Right lobe of liver (tissue), 6 donors: ENCODE results near the gene TCN2. TPM values are rescaled to one million over a fixed set of nuclear protein-coding genes. Genes with fewer than 3 reads are reported as not detected.
A peak's percentile ranks its signal among the peaks of the same experiment; 100 is the strongest.
"Not testable (repeated sequence)": the region's sequence is repeated elsewhere in the genome, so short reads cannot be mapped to it uniquely, and the experiment has no call there.

Experiments
- ATAC-seq, 4 donors: fragments of 200-7000 bp; cut with Tn5 transposase; one replicate each; pipeline ENCODE4 v1.9.1; 2020; ENCODE audit warnings: mild to moderate bottlenecking in 4 of 4, moderate library complexity in 4 of 4
- DNase-seq, 3 donors: peaks; one replicate each; pipeline ENCODE4 v3.0.0-alpha.2; 2020
- H3K27ac ChIP-seq, 3 donors: fragments of 200-600 bp; one replicate each; pipeline ENCODE4 v1.8.0; 2022
- H3K27me3 ChIP-seq, 2 donors: fragments of 200-600 bp; one replicate each; pipeline ENCODE4 v1.8.0; 2022
- H3K36me3 ChIP-seq, 4 donors: fragments of 200-600 bp; sonication (generic) in 1 of 4; one replicate each; pipeline versions ENCODE4 v1.5.1 to v1.8.0; 2017 to 2022; ENCODE audit warnings: control low read depth in 1 of 4
- H3K4me1 ChIP-seq, 4 donors: fragments of 200-600 bp; sonication (generic) in 1 of 4; one replicate each; pipeline versions ENCODE4 v1.5.1 to v1.8.0; 2017 to 2022; ENCODE audit warnings: control low read depth in 1 of 4
- H3K4me3 ChIP-seq, 3 donors: fragments of 200-600 bp; one replicate each; pipeline ENCODE4 v1.8.0; 2022
- H3K9me3 ChIP-seq, 4 donors: fragments of 200-600 bp; sonication (generic) in 1 of 4; one replicate each; pipeline versions ENCODE4 v1.5.1 to v1.8.0; 2017 to 2022; ENCODE audit warnings: control low read depth in 1 of 4
- POLR2A ChIP-seq: fragments of 450-650 bp; IDR thresholded peaks from one replicate; pipeline ENCODE4 v1.6.1; 2017; ENCODE audit warnings: antibody characterized with exemption, mild to moderate bottlenecking
- WGBS: methylation state at CpG from one replicate; pipeline ENCODE4 v1.1.6; 2018; ENCODE audit warnings: low coverage, low lambda C conversion rate; ENCODE audit not compliant: insufficient coverage; ENCODE audit errors: missing lambda C conversion rate; 5-methylcytosine and 5-hydroxymethylcytosine counted together
- intact Hi-C, 2 donors: fragments of 100-400 bp; cut with DNase I; formaldehyde crosslinking; loops; one replicate each; pipeline versions ENCODE4 v1.11.2 to v1.14.1; 2022
- total RNA-seq, 6 experiments: library from RNA; depleted of rRNA in 2 of 6; stranded (reverse); fragments of >200 nt in 2 of 6; fragmentation: NEBNext Ultra II Directional in 3 of 6; extraction: Animal tissue kit (Norgen Biotek cat#: 25700) in 3 of 6; gene quantifications; one replicate each; pipeline versions ENCODE4 v1.1.0 to v1.2.4, GENCODE V29; 2016 to 2023
- TF ChIP-seq, protein P1 (sequence below), 4 donors: fragments of 200-600 bp in 3 of 4; fragments of 450-650 bp in 1 of 4; IDR thresholded peaks; one replicate each; pipeline versions ENCODE4 v1.5.1 to v1.8.0; 2016 to 2022; ENCODE audit warnings: antibody characterized with exemption in 4 of 4, mild to moderate bottlenecking in 2 of 4
- donor health status: DM: no; HTN: yes; CAD: no.
- donor health status: DM: no; HTN: no; CAD: no.
- donor health status: DM: no; HTN: no; CAD: no.
- donor health status: DM: no; HTN: yes; CAD: no.
- donor health status: DM: no; HTN: yes; CAD: no.

TCN2 gene
- total RNA-seq, 6 experiments from 2014 or later = 8.9 to 14.6 (median 12.8) TPM

DNA sequence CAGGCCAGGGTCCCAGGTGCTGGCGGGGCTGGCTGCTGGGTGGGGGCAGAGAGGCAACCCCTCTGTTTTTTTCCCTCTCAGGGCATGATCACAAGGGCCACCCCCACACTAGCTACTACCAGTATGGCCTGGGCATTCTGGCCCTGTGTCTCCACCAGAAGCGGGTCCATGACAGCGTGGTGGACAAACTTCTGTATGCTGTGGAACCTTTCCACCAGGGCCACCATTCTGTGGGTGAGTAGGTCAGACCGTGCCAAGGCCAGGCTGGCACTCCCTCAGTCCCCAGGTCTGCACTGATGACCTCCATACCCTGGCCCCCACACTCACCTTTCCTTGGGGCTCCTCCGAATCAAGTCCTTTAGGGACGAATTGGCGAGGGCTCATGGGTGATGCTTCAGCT, 7.3 kb downstream of the TCN2 start:
- ATAC-seq (no peak), DNase-seq (no peak)
- no peak for TF ChIP-seq POLR2A
- TF ChIP-seq, protein P1, sequence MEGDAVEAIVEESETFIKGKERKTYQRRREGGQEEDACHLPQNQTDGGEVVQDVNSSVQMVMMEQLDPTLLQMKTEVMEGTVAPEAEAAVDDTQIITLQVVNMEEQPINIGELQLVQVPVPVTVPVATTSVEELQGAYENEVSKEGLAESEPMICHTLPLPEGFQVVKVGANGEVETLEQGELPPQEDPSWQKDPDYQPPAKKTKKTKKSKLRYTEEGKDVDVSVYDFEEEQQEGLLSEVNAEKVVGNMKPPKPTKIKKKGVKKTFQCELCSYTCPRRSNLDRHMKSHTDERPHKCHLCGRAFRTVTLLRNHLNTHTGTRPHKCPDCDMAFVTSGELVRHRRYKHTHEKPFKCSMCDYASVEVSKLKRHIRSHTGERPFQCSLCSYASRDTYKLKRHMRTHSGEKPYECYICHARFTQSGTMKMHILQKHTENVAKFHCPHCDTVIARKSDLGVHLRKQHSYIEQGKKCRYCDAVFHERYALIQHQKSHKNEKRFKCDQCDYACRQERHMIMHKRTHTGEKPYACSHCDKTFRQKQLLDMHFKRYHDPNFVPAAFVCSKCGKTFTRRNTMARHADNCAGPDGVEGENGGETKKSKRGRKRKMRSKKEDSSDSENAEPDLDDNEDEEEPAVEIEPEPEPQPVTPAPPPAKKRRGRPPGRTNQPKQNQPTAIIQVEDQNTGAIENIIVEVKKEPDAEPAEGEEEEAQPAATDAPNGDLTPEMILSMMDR (IDR thresholded peaks at IDR 0.05) = no peak
- H3K9me3 ChIP-seq = no peaks in the 10 kb centered on the region
- H3K27ac ChIP-seq = no peak overlapping the region
- intact Hi-C loops = no loop called here
- no peaks in the 10 kb centered on the region for H3K4me1 ChIP-seq
- H3K36me3 ChIP-seq = peaks cover 0 to 3% (median 0%) of the 10 kb centered on the region in 4 donors
- no peak overlapping the region for H3K4me3 ChIP-seq
- H3K27me3 ChIP-seq = no peaks in the 10 kb centered on the region
- no CpG with 5 or more reads among the region's 7 CpGs for WGBS

DNA sequence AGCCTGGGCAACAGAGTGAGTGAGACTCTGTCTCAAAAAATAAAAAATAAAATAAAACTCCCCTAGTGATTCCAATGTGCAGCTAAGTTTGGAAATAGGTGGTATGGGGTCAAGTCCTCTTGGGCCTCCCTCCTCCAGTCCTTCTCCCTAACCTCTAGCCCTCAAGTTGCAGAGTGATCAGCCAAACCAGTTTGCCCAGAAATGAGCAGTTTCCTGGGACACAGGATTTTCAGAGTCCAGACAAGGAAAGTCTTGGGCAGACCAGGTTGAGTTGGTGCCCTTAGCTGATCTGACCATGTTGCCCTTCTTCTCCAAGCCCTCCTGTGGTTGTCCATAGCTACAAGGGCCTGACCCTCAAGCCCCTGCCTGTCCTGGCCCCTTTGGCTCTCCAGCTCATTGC, 7.9 kb downstream of the TCN2 start:
- Histone ChIP-seq H3K4me3 (no peak overlapping the region), H3K27me3 (no peaks in the 10 kb centered on the region), H3K27ac (no peak overlapping the region), H3K36me3 (peaks cover 0 to 3% (median 0%) of the 10 kb centered on the region in 4 donors), H3K4me1 (no peaks in the 10 kb centered on the region), H3K9me3 (no peaks in the 10 kb centered on the region)
- intact Hi-C loops = no loop called here
- TF ChIP-seq, protein P1 (IDR thresholded peaks at IDR 0.05) = no peak
- TF ChIP-seq POLR2A = no peak
- no peak for ATAC-seq
- no peak for DNase-seq

DNA sequence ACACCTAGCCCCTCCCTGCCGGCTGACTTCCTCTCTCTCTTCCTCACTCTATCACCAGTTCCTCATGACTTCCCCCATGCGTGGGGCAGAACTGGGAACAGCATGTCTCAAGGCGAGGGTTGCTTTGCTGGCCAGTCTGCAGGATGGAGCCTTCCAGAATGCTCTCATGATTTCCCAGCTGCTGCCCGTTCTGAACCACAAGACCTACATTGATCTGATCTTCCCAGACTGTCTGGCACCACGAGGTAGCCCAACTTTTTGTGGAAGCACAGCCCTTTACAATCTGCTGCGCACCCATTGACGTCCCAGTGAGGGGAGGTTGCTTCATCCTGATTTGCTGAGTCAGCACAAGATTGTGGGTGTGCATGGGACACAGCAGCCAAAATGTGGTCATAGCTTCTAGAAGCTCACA, 8.6 kb downstream of the TCN2 start:
- H3K27ac ChIP-seq = no peak overlapping the region
- H3K36me3 ChIP-seq = peaks cover 0 to 3% (median 0%) of the 10 kb centered on the region in 4 donors
- no peak overlapping the region for H3K4me3 ChIP-seq
- H3K4me1 ChIP-seq = no peaks in the 10 kb centered on the region
- no peak for DNase-seq
- no peaks in the 10 kb centered on the region for H3K27me3 ChIP-seq
- WGBS = 86% methylated on average over 4 of the region's 7 CpGs
- ATAC-seq = peak in 2 of 4 donors; percentile 24 to 37
- no peaks in the 10 kb centered on the region for H3K9me3 ChIP-seq
- intact Hi-C loops = no loop called here
- TF ChIP-seq, protein P1 (IDR thresholded peaks at IDR 0.05) = no peak
- no peak for TF ChIP-seq POLR2A

DNA sequence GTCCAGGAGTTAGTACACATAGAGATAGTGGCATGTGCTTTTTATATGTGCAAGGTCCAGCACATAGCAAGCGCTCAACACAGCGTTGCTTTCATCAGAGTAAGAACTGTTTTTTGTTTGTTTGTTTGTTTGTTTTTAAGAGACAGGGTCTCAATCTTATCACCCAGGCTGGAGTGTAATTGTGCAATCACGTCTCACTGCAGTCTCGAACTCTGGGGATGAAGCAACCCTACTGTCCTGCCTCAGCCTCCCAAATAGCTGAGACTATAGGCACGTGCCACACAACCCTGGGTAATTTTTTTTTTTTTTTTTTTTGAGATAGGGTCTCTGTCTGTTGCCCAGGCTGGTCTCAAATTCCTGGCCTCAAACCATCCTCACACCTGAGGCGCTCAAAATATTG, 10.8 kb downstream of the TCN2 start:
- no peaks in the 10 kb centered on the region for H3K27me3 ChIP-seq
- ATAC-seq = no peak
- H3K36me3 ChIP-seq = no peaks in the 10 kb centered on the region

DNA sequence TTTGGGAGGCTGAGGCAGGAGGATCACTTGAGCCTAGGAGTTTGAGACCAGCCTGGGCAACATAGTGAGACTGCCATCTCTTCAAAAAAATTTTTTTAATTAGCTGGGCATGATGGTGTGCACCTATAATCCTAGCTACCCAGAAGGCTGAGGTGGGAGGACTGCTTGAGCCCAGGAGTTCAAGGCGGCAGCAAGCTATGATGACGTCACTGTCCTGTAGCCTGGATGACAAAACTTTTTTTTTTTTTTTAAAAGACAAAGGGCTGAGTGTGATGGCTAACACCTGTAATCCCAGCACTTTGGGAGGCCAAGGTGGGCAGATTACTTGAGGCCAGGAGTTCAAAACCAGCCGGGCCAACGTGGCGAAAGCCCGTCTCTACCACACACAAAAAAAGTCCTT, 12.9 kb downstream of the TCN2 start:
- WGBS = 100% methylated on average over 5 of the region's 6 CpGs

More for the DNA sequence above, 10.8 kb downstream of the TCN2 start:
- no peak for DNase-seq
- Histone ChIP-seq H3K4me3 (no peak overlapping the region), H3K27ac (no peak overlapping the region), H3K9me3 (no peaks in the 10 kb centered on the region), H3K4me1 (no peaks in the 10 kb centered on the region)
- intact Hi-C loops = no loop called here
- TF ChIP-seq POLR2A = no peak
- TF ChIP-seq, protein P1 (IDR thresholded peaks at IDR 0.05) = no peak
- WGBS = 68% methylated on average over 6 of the region's 6 CpGs

More for the DNA sequence above, 12.9 kb downstream of the TCN2 start:
- H3K4me3 ChIP-seq, H3K27me3 ChIP-seq, H3K36me3 ChIP-seq, H3K9me3 ChIP-seq, H3K4me1 ChIP-seq, ATAC-seq, H3K27ac ChIP-seq, DNase-seq: not testable (repeated sequence)
- intact Hi-C loops = loop anchor here in 1 of 2 donors (10.0 kb wide), 1 partner anchor 305 kb away; no protein-coding TSS in a partner anchor
